ELF-1 (cell line): Measurements from ENCODE around the gene TNS4.

Experiments used
- DNase-seq: peaks from one replicate; pipeline ENCODE4 v3.0.0-alpha.2; 2016; ENCODE audit warnings: low read depth, low spot score

TNS4 gene

GRCh38 chr17:40495140-40495539 lies 6.3 kb downstream of the TNS4 start:
- no peak for DNase-seq

GRCh38 chr17:40493697-40494096 lies 7.7 kb downstream of the TNS4 start:
- no peak for DNase-seq

GRCh38 chr17:40491486-40491885 lies 9.9 kb downstream of the TNS4 start:
- no peak for DNase-seq

GRCh38 chr17:40490982-40491381 lies 10.4 kb downstream of the TNS4 start:
- no peak for DNase-seq

- peak; percentile 74 for DNase-seq
Measured at GRCh38 chr17:40490289-40490853, 11.1 kb downstream of the TNS4 start.

- no peak for DNase-seq
Measured at GRCh38 chr17:40487371-40488020, 13.9 kb downstream of the TNS4 start.

GRCh38 chr17:40486522-40487370 lies 14.7 kb downstream of the TNS4 start:
- no peak for DNase-seq

- DNase-seq = peak; percentile 58
Measured at GRCh38 chr17:40485851-40486521, 15.4 kb downstream of the TNS4 start.

- no peak for DNase-seq
Measured at GRCh38 chr17:40484973-40485530, 16.4 kb downstream of the TNS4 start.

GRCh38 chr17:40484285-40484972 lies 17.0 kb downstream of the TNS4 start:
- DNase-seq = no peak

- DNase-seq = no peak
Measured at GRCh38 chr17:40483679-40484078, 17.7 kb downstream of the TNS4 start.

- DNase-seq = no peak
Measured at GRCh38 chr17:40482722-40483121, 18.7 kb downstream of the TNS4 start.

- no peak for DNase-seq
Measured at GRCh38 chr17:40481106-40481505, 20.3 kb downstream of the TNS4 start.

GRCh38 chr17:40480501-40481003 lies 20.9 kb downstream of the TNS4 start:
- peak; percentile 52 for DNase-seq

- no peak for DNase-seq
Measured at GRCh38 chr17:40479754-40480480, 21.5 kb downstream of the TNS4 start.

- DNase-seq = no peak
Measured at GRCh38 chr17:40478486-40478885, 22.9 kb downstream of the TNS4 start.

- no peak for DNase-seq
Measured at GRCh38 chr17:40477796-40478195, 23.6 kb downstream of the TNS4 start.

- DNase-seq = no peak
Measured at GRCh38 chr17:40475234-40475908, 26.1 kb downstream of the TNS4 start.

GRCh38 chr17:40474419-40475002 lies 26.9 kb downstream of the TNS4 start:
- peak; percentile 54 for DNase-seq
